Uterus (tissue), 4 donors: ENCODE measurements around the gene SSH2. TPM values are rescaled to one million over a fixed set of nuclear protein-coding genes. Genes with fewer than 3 reads are reported as not detected.

Experiments
- DNase-seq, 2 donors: peaks; one replicate each; pipeline ENCODE4 v3.0.0-alpha.2; 2019 to 2020
- H3K27ac ChIP-seq, 2 donors: fragments of 200-600 bp; sonication (generic); 1 replicate in 1 of 2; 2 replicates in 1 of 2; pipeline ENCODE4 v1.5.1; 2016 to 2018
- H3K27me3 ChIP-seq, 2 donors: fragments of 200-600 bp; sonication (generic); one replicate each; pipeline ENCODE4 v1.5.1; 2018 to 2019; ENCODE audit warnings: control low read depth in 1 of 2
- H3K36me3 ChIP-seq, 2 donors: fragments of 200-600 bp; sonication (generic); one replicate each; pipeline ENCODE4 v1.5.1; 2019; ENCODE audit warnings: control low read depth in 1 of 2
- H3K4me1 ChIP-seq, 2 donors: fragments of 200-600 bp; sonication (generic); one replicate each; pipeline ENCODE4 v1.5.1; 2018 to 2019; ENCODE audit warnings: control low read depth in 1 of 2
- H3K4me3 ChIP-seq, 2 donors: fragments of 200-600 bp; sonication (generic); 1 replicate in 1 of 2; 2 replicates in 1 of 2; pipeline ENCODE4 v1.5.1; 2018 to 2019; ENCODE audit warnings: mild to moderate bottlenecking in 1 of 2
- H3K9me3 ChIP-seq, 2 donors: fragments of 200-600 bp; sonication (generic); one replicate each; pipeline ENCODE4 v1.5.1; 2019; ENCODE audit warnings: control low read depth in 1 of 2
- CTCF ChIP-seq, 4 experiments: fragments of 200-600 bp in 2 of 4; fragments of 450-650 bp in 2 of 4; sonication (generic) in 2 of 4; IDR thresholded peaks; one replicate each; pipeline ENCODE4 v1.5.1; 2016 to 2019; ENCODE audit warnings: antibody characterized with exemption in 4 of 4, mild to moderate bottlenecking in 2 of 4, moderate library complexity in 1 of 4
- POLR2A ChIP-seq, 2 donors: fragments of 450-650 bp; IDR thresholded peaks; one replicate each; pipeline ENCODE4 v1.6.1; 2016; ENCODE audit warnings: antibody characterized with exemption in 2 of 2, mild to moderate bottlenecking in 1 of 2, moderate library complexity in 1 of 2
- intact Hi-C: fragments of 100-400 bp; cut with DNase I; formaldehyde crosslinking; loops from one replicate; pipeline ENCODE4 v1.15.1; 2023; ENCODE audit warnings: low total_unique reads
- total RNA-seq, 4 donors: library from RNA; depleted of rRNA in 3 of 4; stranded (reverse); fragments of >200 nt in 3 of 4; gene quantifications; one replicate each; pipeline versions ENCODE4 v1.1.0 to v1.2.4, GENCODE V29; 2014 to 2023
- donor health status: DM: yes; HTN: yes; CAD: no.

SSH2 gene
- total RNA-seq, 4 donors from 2014 or later, result 6.9 to 36.9 (median 11.5) TPM

- no peaks in the 10 kb centered on the region for H3K9me3 ChIP-seq
- H3K27ac ChIP-seq, result no peak overlapping the region
- intact Hi-C loops, result no loop called here
- H3K36me3 ChIP-seq, result no peaks in the 10 kb centered on the region
- no peak for TF ChIP-seq CTCF (IDR thresholded peaks at IDR 0.05)
- TF ChIP-seq POLR2A (IDR thresholded peaks at IDR 0.05), result no peak
- H3K4me1 ChIP-seq, result no peaks in the 10 kb centered on the region
- H3K4me3 ChIP-seq, result no peak overlapping the region
- H3K27me3 ChIP-seq, result no peaks in the 10 kb centered on the region
- no peak for DNase-seq
Measured at GRCh38 chr17:29758255-29758654, 171.8 kb downstream of the SSH2 start.

- Histone ChIP-seq H3K27me3 (no peaks in the 10 kb centered on the region), H3K27ac (no peak overlapping the region), H3K4me3 (no peak overlapping the region), H3K36me3 (no peaks in the 10 kb centered on the region), H3K4me1 (no peaks in the 10 kb centered on the region), H3K9me3 (no peaks in the 10 kb centered on the region)
- no peak for DNase-seq
- intact Hi-C loops, result no loop called here
- TF ChIP-seq POLR2A (IDR thresholded peaks at IDR 0.05) (no peak), CTCF (IDR thresholded peaks at IDR 0.05) (no peak)
Measured at GRCh38 chr17:29757788-29758187, 172.2 kb downstream of the SSH2 start.

- no peaks in the 10 kb centered on the region for H3K4me1 ChIP-seq
- no peaks in the 10 kb centered on the region for H3K36me3 ChIP-seq
- H3K9me3 ChIP-seq, result no peaks in the 10 kb centered on the region
- DNase-seq, result no peak
- intact Hi-C loops, result no loop called here
- H3K27me3 ChIP-seq, result no peaks in the 10 kb centered on the region
- H3K27ac ChIP-seq, result no peak overlapping the region
- TF ChIP-seq POLR2A (IDR thresholded peaks at IDR 0.05), result no peak
- no peak for TF ChIP-seq CTCF (IDR thresholded peaks at IDR 0.05)
- no peak overlapping the region for H3K4me3 ChIP-seq
Measured at GRCh38 chr17:29753845-29754439, 176.1 kb downstream of the SSH2 start.

- TF ChIP-seq POLR2A (IDR thresholded peaks at IDR 0.05) (no peak), CTCF (IDR thresholded peaks at IDR 0.05) (no peak)
- intact Hi-C loops, result no loop called here
- no peak overlapping the region for H3K4me3 ChIP-seq
- no peak overlapping the region for H3K27ac ChIP-seq
- no peaks in the 10 kb centered on the region for H3K9me3 ChIP-seq
- H3K36me3 ChIP-seq, result no peaks in the 10 kb centered on the region
- DNase-seq, result no peak
- H3K4me1 ChIP-seq, result peaks cover 0 to 4% of the 10 kb centered on the region in 2 donors
- H3K27me3 ChIP-seq, result no peaks in the 10 kb centered on the region
Measured at GRCh38 chr17:29749045-29749825, 180.8 kb downstream of the SSH2 start.

GRCh38 chr17:29748400-29748799, 181.6 kb downstream of the SSH2 start:
- no peak for DNase-seq
- Histone ChIP-seq H3K4me3 (no peak overlapping the region), H3K9me3 (no peaks in the 10 kb centered on the region), H3K4me1 (peaks cover 0 to 4% of the 10 kb centered on the region in 2 donors), H3K27ac (no peak overlapping the region), H3K36me3 (no peaks in the 10 kb centered on the region), H3K27me3 (no peaks in the 10 kb centered on the region)
- no peak for TF ChIP-seq CTCF (IDR thresholded peaks at IDR 0.05)
- TF ChIP-seq POLR2A (IDR thresholded peaks at IDR 0.05), result no peak
- intact Hi-C loops, result no loop called here
